Heart left ventricle (tissue), 16 donors: ENCODE measurements around the gene MRPS7. TPM values are rescaled to one million over a fixed set of nuclear protein-coding genes. Genes with fewer than 3 reads are reported as not detected.

Source experiments
- ATAC-seq, 4 donors: fragments of 200-7000 bp; cut with Tn5 transposase; one replicate each; pipeline ENCODE4 v1.9.1; 2020 to 2022; ENCODE audit warnings: moderate library complexity in 4 of 4, mild to moderate bottlenecking in 3 of 4, moderate number of reproducible peaks in 1 of 4
- DNase-seq, 5 donors: peaks; one replicate each; pipeline ENCODE4 v3.0.0-alpha.2; 2020
- H3K27ac ChIP-seq, 12 donors: fragments of 200-600 bp; sonication (generic) in 4 of 12; one replicate each; pipeline versions ENCODE4 v1.5.0 to v1.8.0; 2016 to 2022; ENCODE audit warnings: mild to moderate bottlenecking in 2 of 12
- H3K27me3 ChIP-seq, 9 donors: fragments of 200-600 bp; sonication (generic) in 2 of 9; one replicate each; pipeline versions ENCODE4 v1.5.1 to v1.8.0; 2016 to 2022; ENCODE audit warnings: mild to moderate bottlenecking in 3 of 9
- H3K36me3 ChIP-seq, 9 donors: fragments of 200-600 bp; sonication (generic) in 2 of 9; one replicate each; pipeline versions ENCODE4 v1.5.0 to v1.8.0; 2018 to 2022; ENCODE audit warnings: mild to moderate bottlenecking in 2 of 9
- H3K4me1 ChIP-seq, 12 donors: fragments of 200-600 bp; sonication (generic) in 4 of 12; one replicate each; pipeline versions ENCODE4 v1.5.0 to v1.8.0; 2016 to 2022; ENCODE audit warnings: mild to moderate bottlenecking in 3 of 12
- H3K4me3 ChIP-seq, 12 donors: fragments of 200-600 bp; sonication (generic) in 4 of 12; one replicate each; pipeline versions ENCODE4 v1.5.0 to v1.8.0; 2017 to 2022; ENCODE audit warnings: mild to moderate bottlenecking in 9 of 12, moderate library complexity in 4 of 12
- H3K9me3 ChIP-seq, 12 donors: fragments of 200-600 bp; sonication (generic) in 4 of 12; one replicate each; pipeline versions ENCODE4 v1.5.0 to v1.8.0; 2016 to 2022; ENCODE audit warnings: mild to moderate bottlenecking in 1 of 12
- POLR2A ChIP-seq, 2 donors: fragments of 450-650 bp; IDR thresholded peaks; one replicate each; pipeline ENCODE4 v1.6.1; 2017; ENCODE audit warnings: antibody characterized with exemption in 2 of 2, mild to moderate bottlenecking in 2 of 2, moderate library complexity in 2 of 2
- WGBS, 4 donors: extraction: QIAGEN DNeasy Blood & Tissue Kit in 2 of 4; methylation state at CpG; one replicate each; pipeline versions ENCODE4 v1.1.5 to v1.1.7; 2013 to 2018; 5-methylcytosine and 5-hydroxymethylcytosine counted together
- intact Hi-C, 10 donors: fragments of 100-400 bp; cut with DNase I; formaldehyde crosslinking; loops; one replicate each; pipeline versions ENCODE4 v1.11.1 to v1.14.2; 2022
- polyA plus RNA-seq, 2 donors: library from polyadenylated mRNA; stranded (reverse); fragments of 200-250 nt; gene quantifications; one replicate each; pipeline ENCODE4 v1.2.3, GENCODE V29; 2013
- total RNA-seq, 9 donors: library from RNA; depleted of rRNA in 2 of 9; stranded (reverse); fragments of >200 nt in 2 of 9; fragmentation: NEBNext Ultra II Directional in 3 of 9; extraction: Animal tissue kit (Norgen Biotek cat#: 25700) in 3 of 9; gene quantifications; one replicate each; pipeline versions ENCODE4 v1.1.0 to v1.2.4, GENCODE V29; 2016 to 2023
- TF ChIP-seq, protein P1 (sequence below), 12 donors: fragments of 200-600 bp; sonication (generic) in 4 of 12; IDR thresholded peaks; one replicate each; pipeline versions ENCODE4 v1.5.0 to v1.8.0; 2018 to 2022; ENCODE audit warnings: antibody characterized with exemption in 12 of 12, mild to moderate bottlenecking in 5 of 12
- donor health status: ischemic (EF 13 %, LVEDD 7.1; RV severe dilation, severe dysfunction).
- donor health status: healthy with polysubstance abuse.
- donor health status: DM: no; HTN: yes; CAD: no.
- donor health status: DM: no; HTN: no; CAD: no.
- donor health status: ischemic (EF 25% LVEDD 6.9; RV normal size, moderate dysfunction).
- donor health status: ischemic (EF 25% LVEDD 5.7; RV mildly dilated, moderate dysfunction).
- donor health status: healthy.
- donor health status: DM: yes; HTN: yes; CAD: no.
- donor health status: ischemic (EF 35%, LVEDD 5.7; RV mildly dilated, moderate dysfunction).
- donor health status: nonischemic (EF 11% LVEDD 7.7; RV severe dilation, severe dysfunction).
- donor health status: DM: yes; HTN: yes; CAD: no.
- donor health status: PGD.
- donor health status: ischemic (EF 29% LVEDD 5.4; RV normal size, mild dysfunction).
- donor health status: nonischemic (EF 23%, LVEDD 6.1; RV moderate dilation, normal function).

The MRPS7 gene
- total and polyA plus RNA-seq, 11 donors = 76.7 to 143 (median 113) TPM

- Histone ChIP-seq H3K4me1 (peaks cover 0 to 27% (median 0%) of the 10 kb centered on the region in 12 donors), H3K9me3 (no peaks in the 10 kb centered on the region), H3K36me3 (peaks cover 0 to 97% (median 89%) of the 10 kb centered on the region in 9 donors), H3K27me3 (no peaks in the 10 kb centered on the region), H3K27ac (no peak overlapping the region), H3K4me3 (no peak overlapping the region)
- 95 to 98% (median 97%) methylated on average over 8 of the region's 8 CpGs for WGBS, 4 donors
- no peak for DNase-seq
- no peak for TF ChIP-seq POLR2A (IDR thresholded peaks at IDR 0.05)
- TF ChIP-seq, protein P1, sequence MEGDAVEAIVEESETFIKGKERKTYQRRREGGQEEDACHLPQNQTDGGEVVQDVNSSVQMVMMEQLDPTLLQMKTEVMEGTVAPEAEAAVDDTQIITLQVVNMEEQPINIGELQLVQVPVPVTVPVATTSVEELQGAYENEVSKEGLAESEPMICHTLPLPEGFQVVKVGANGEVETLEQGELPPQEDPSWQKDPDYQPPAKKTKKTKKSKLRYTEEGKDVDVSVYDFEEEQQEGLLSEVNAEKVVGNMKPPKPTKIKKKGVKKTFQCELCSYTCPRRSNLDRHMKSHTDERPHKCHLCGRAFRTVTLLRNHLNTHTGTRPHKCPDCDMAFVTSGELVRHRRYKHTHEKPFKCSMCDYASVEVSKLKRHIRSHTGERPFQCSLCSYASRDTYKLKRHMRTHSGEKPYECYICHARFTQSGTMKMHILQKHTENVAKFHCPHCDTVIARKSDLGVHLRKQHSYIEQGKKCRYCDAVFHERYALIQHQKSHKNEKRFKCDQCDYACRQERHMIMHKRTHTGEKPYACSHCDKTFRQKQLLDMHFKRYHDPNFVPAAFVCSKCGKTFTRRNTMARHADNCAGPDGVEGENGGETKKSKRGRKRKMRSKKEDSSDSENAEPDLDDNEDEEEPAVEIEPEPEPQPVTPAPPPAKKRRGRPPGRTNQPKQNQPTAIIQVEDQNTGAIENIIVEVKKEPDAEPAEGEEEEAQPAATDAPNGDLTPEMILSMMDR (IDR thresholded peaks at IDR 0.05) = no peak
- ATAC-seq = no peak
- intact Hi-C loops = no loop called here
Measured at GRCh38 chr17:75231071-75231470, 30.6 kb upstream of the MRPS7 start.

DNA sequence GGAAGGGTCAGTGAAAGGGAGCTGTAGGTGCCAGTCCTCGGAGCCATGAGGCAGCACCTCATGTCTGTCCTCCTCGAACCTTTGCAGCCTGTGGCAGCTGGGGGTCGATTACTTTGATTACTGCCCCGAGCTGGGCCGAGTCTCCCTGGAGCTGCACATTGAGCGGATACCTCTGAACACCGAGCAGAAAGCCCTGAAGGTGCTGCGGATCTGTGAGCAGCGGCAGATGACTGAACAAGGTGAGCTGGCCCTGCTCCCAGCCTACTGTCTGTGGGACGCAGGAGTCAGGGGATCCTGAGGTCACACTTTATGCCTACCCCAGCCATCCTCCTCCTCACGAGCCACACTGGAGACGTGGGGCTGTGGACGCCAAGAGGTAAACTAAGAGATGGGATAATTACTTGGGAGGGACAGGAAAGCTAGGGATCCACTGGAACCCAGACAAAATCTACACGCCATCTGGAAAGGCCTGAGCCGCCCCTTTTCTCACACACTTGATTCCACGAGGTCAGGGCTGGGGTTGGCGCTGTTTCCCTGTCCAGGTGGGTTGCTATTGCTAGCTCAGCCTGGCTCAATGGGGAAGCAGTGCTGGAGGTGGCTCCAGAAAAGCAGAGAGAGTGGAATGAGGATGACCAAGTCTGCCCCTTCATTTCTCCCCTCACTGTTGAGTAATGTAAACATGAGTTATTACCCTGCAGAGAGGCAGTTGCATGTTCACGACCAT is 29.8 kb upstream of the MRPS7 start:
- ATAC-seq (no peak), DNase-seq (no peak)
- no peak for TF ChIP-seq POLR2A (IDR thresholded peaks at IDR 0.05)
- TF ChIP-seq, protein P1 (IDR thresholded peaks at IDR 0.05) = no peak
- Histone ChIP-seq H3K27me3 (no peaks in the 10 kb centered on the region), H3K27ac (no peak overlapping the region), H3K4me1 (peaks cover 0 to 24% (median 0%) of the 10 kb centered on the region in 12 donors), H3K4me3 (no peak overlapping the region), H3K36me3 (peaks cover 0 to 97% (median 89%) of the 10 kb centered on the region in 9 donors), H3K9me3 (no peaks in the 10 kb centered on the region)
- 92 to 94% (median 93%) methylated on average over 14 to 18 of the region's 18 CpGs for WGBS, 4 donors
- intact Hi-C loops = no loop called here

DNA sequence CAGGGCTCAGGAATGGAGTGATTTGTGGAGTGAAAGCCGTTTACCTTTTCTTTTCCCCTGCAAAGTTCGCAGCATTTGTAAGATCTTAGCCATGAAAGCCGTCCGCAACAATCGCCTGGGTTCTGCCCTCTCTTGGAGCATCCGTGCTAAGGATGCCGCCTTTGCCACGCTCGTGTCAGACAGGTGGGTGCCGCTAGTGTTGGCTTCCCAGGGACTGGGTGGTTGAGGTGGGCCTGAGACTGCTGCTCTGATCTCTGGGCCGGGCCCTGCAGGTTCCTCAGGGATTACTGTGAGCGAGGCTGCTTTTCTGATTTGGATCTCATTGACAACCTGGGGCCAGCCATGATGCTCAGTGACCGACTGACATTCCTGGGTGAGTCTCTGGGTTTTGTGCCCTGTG is 28.9 kb upstream of the MRPS7 start:
- WGBS, 4 donors = 95 to 98% (median 96%) methylated on average over 13 of the region's 13 CpGs
- H3K4me3 ChIP-seq = no peak overlapping the region
- ATAC-seq (no peak), DNase-seq (no peak)
- H3K4me1 ChIP-seq = peaks cover 0 to 19% (median 0%) of the 10 kb centered on the region in 12 donors
- TF ChIP-seq POLR2A (IDR thresholded peaks at IDR 0.05) = no peak
- TF ChIP-seq, protein P1 (IDR thresholded peaks at IDR 0.05) = no peak
- intact Hi-C loops = no loop called here
- H3K27me3 ChIP-seq = no peaks in the 10 kb centered on the region
- no peak overlapping the region for H3K27ac ChIP-seq
- no peaks in the 10 kb centered on the region for H3K9me3 ChIP-seq
- peaks cover 0 to 98% (median 92%) of the 10 kb centered on the region in 9 donors for H3K36me3 ChIP-seq

DNA sequence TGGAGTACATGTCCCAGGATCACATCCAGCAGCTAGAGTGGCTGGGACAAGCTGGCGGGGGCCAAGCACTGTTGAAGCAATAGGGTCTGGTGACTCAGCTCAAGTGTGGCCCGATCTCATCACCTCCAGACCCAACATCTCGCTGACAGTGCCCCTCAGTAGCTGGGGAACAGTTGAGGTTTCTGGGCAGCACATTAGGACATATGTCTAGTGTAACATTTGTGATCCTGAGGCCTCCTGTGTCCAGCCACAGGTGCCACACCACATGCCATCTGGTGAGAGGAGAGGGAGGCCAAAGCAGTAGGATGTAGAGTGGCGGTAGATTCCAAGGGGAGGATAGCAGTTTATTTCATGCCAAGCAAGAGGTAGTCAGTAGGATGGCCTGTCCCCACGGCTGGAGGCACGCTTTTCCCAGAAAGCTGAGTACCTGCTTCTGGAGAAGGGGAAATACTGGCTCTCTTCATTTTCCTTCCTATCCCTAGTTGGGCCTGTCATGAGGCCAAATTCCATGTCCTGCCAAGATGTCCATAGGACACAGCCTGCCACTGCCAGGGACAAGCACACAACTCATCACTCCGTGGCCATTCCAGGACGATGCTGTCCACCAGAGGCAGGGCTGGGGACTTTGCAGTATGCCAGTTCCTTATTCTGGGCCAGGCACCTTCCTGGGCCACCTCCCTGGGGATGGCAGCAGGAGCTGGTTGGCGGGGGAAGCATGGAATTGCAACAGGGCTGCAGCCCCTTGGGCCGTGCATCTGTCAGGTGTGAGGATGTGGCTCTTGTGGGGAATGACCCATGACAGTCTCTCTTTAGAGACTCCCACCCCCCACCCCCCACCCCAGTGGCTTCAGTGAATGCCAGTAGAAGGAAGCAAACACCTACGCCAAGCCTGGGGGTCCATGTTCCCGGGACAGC is 24.3 kb upstream of the MRPS7 start:
- ATAC-seq = peak; percentile 44 to 73 (median 51)
- intact Hi-C loops = no loop called here
- H3K9me3 ChIP-seq = no peaks in the 10 kb centered on the region
- TF ChIP-seq, protein P1 (IDR thresholded peaks at IDR 0.05) = no peak
- no peak for TF ChIP-seq POLR2A (IDR thresholded peaks at IDR 0.05)
- no peaks in the 10 kb centered on the region for H3K27me3 ChIP-seq
- peaks cover 0 to 31% (median 9%) of the 10 kb centered on the region in 12 donors for H3K4me1 ChIP-seq
- H3K36me3 ChIP-seq = peaks cover 0 to 100% (median 97%) of the 10 kb centered on the region in 9 donors
- no peak overlapping the region for H3K4me3 ChIP-seq
- 59 to 65% (median 63%) methylated on average over 12 of the region's 12 CpGs for WGBS, 4 donors
- DNase-seq = peak in 2 of 5 donors; percentile 51 to 56
- peak overlapping the region in 4 of 12 donors; percentile 3 to 56 (median 16) for H3K27ac ChIP-seq
